ENCODE data around the gene FUCA1. TPM values are rescaled to one million over a fixed set of nuclear protein-coding genes. Genes with fewer than 3 reads are reported as not detected.
A peak's percentile ranks its signal among the peaks of the same experiment; 100 is the strongest.
"Not testable (repeated sequence)": the region's sequence is repeated elsewhere in the genome, so short reads cannot be mapped to it uniquely, and the experiment has no call there.

Gene FUCA1
- total and polyA plus RNA-seq, 5 donors from 2014 or later = 5.3 to 22.6 (median 16.8) TPM

DNA sequence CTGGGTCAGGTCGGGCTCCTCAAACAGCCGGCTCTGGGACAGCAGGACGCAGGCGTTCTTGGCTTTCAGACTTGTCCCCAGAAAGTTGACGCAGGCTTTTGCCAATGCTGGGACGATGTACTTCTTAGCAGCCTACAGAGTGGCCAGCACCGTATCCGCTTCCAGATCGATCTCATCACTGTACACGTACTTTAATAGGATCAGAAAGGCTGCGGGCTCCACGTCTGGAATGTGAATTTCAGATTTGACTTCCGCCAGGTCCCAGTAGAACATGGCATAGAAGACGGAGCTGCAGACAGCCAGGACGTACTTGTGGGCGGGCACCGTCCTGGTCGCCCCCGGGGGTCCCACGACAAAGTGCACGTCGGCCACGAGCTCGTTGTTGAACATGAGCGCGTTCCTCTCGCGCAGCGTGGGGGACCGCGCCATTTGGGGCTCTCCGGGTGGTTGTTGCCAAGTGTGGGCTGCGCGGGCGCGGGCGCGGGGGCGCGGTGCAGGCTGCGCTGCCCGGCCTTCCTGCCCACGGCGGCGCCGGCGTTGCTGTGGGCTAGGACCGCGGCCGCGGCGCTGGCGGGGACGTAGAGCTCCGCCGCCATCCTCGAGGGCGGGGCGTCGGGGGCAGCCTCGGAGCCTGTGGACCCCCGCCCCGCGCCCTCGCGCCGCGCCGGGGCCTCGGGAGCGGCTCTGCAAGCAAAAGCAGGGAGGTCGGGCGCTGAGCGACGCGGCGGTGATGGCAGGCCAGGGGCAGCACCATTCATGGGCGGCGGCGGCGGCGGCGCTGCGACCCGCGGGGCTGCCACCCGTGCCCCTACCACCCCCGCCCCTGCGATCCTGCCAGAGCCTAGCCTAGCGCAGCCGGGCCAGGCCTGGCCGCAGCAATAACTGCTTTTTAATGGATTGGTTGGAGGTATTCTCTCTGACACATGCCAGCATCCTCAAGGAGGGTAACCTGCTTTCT lies 34.5 kb upstream of the FUCA1 start:
- Mint-ChIP-seq H3K36me3 (no peaks in the 10 kb centered on the region), H3K27ac (no peak overlapping the region), H3K27me3 (peaks cover 42% of the 10 kb centered on the region), H3K9me3 (peaks cover 0 to 2% (median 0%) of the 10 kb centered on the region in 7 donors), H3K4me1 (peaks cover 0 to 3% (median 1%) of the 10 kb centered on the region in 4 donors), H3K4me3 (peak overlapping the region in 1 of 4 donors; percentile 32)
- Histone ChIP-seq H3K4me3 (ENCODE audit: low read depth, low read length) (no peak overlapping the region), H3K4me1 (ENCODE audit: control insufficient read depth, insufficient read depth, low read length, poor library complexity, severe bottlenecking) (no peaks in the 10 kb centered on the region), H3K27me3 (ENCODE audit: control insufficient read depth, insufficient read depth, low read length) (peaks cover 3% of the 10 kb centered on the region), H3K9me3 (ENCODE audit: control insufficient read depth in 2 of 2, low read length in 2 of 2) (no peaks in the 10 kb centered on the region), H3K36me3 (ENCODE audit: control insufficient read depth, insufficient read depth, low read length) (no peaks in the 10 kb centered on the region), H3K27ac (ENCODE audit: insufficient read depth, low read length, poor library complexity, severe bottlenecking) (no peak overlapping the region)
- no peak for DNase-seq
- no peak for ATAC-seq (ENCODE audit: low read depth in 2 of 2)

DNA sequence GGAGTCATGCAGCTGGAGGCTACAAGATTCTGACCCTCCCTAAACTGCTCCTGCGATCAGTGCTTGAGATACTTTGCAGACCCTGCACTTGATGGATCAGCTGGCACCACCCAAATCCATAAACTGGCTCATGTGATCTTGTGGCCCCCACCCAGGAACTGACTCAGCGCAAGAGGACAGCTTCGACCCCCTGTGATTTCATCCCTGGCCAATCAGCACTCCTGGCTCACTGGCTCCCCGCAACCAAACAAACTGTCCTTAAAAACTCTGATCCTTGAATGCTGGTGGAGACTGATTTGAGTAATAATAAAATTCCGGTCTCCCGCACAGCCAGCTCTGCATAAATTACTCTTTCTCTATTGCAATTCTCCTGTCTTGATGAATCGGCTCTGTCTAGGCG lies 31.9 kb upstream of the FUCA1 start:
- not testable (repeated sequence) for H3K4me3 Mint-ChIP-seq; H3K9me3 Mint-ChIP-seq; H3K27ac Mint-ChIP-seq; DNase-seq; ATAC-seq (ENCODE audit: low read depth in 2 of 2); H3K27me3 ChIP-seq (ENCODE audit: control insufficient read depth, insufficient read depth, low read length); H3K27ac ChIP-seq (ENCODE audit: insufficient read depth, low read length, poor library complexity, severe bottlenecking); H3K9me3 ChIP-seq (ENCODE audit: control insufficient read depth in 2 of 2, low read length in 2 of 2); H3K4me3 ChIP-seq (ENCODE audit: low read depth, low read length); H3K36me3 Mint-ChIP-seq; H3K4me1 ChIP-seq (ENCODE audit: control insufficient read depth, insufficient read depth, low read length, poor library complexity, severe bottlenecking); H3K36me3 ChIP-seq (ENCODE audit: control insufficient read depth, insufficient read depth, low read length)
- Mint-ChIP-seq H3K27me3 (peaks cover 41% of the 10 kb centered on the region), H3K4me1 (peaks cover 0 to 12% (median 9%) of the 10 kb centered on the region in 4 donors)

DNA sequence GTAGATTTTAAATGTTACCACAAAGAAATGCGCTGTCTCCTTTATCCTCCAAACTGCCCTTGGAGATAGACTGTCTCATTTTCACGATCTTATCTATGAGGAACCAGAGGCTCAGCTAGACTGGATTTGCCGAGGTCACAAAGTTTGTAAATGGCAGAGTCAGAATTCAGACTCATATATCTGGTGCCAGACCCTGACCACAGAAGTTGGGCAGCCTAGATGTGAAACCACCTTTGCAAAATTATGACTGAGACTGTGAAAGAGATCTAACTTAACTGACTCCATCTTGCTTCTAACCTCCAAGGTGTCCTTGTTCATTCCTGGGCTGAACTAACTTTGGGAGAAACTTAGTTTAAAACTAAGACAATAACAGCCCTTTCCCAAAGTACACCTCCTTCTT lies 31.0 kb upstream of the FUCA1 start:
- Histone ChIP-seq H3K4me3 (ENCODE audit: low read depth, low read length) (no peak overlapping the region), H3K9me3 (ENCODE audit: control insufficient read depth in 2 of 2, low read length in 2 of 2) (no peaks in the 10 kb centered on the region), H3K27me3 (ENCODE audit: control insufficient read depth, insufficient read depth, low read length) (peaks cover 3% of the 10 kb centered on the region), H3K4me1 (ENCODE audit: control insufficient read depth, insufficient read depth, low read length, poor library complexity, severe bottlenecking) (no peaks in the 10 kb centered on the region), H3K27ac (ENCODE audit: insufficient read depth, low read length, poor library complexity, severe bottlenecking) (no peak overlapping the region), H3K36me3 (ENCODE audit: control insufficient read depth, insufficient read depth, low read length) (no peaks in the 10 kb centered on the region)
- Mint-ChIP-seq H3K36me3 (no peaks in the 10 kb centered on the region), H3K27me3 (peaks cover 33% of the 10 kb centered on the region), H3K9me3 (peaks cover 0 to 2% (median 0%) of the 10 kb centered on the region in 7 donors), H3K27ac (no peak overlapping the region), H3K4me1 (peaks cover 0 to 12% (median 9%) of the 10 kb centered on the region in 4 donors), H3K4me3 (no peak overlapping the region)
- DNase-seq = no peak
- ATAC-seq (ENCODE audit: low read depth in 2 of 2) = no peak

DNA sequence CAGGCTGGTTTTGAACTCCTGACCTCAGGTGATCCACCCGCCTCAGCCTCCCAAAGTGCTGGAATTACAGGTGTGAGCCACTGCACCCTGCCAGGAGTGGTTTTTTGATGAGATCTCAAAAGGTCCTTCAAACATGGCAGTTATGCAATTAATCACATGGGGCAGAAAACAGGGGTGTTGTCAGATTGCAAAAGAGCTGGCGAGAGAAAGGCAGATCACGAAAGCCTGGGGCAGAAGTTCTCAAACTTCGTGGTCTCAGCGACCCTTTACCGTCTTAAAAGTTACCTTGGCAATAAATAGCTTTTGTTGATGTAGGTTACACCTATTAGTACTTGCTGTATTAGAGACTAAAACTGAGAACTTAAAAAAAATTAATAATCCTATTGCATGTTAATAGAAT lies 29.0 kb upstream of the FUCA1 start:
- Mint-ChIP-seq H3K36me3 (no peaks in the 10 kb centered on the region), H3K27me3 (peaks cover 30% of the 10 kb centered on the region), H3K4me1 (peaks cover 0 to 12% (median 9%) of the 10 kb centered on the region in 4 donors), H3K9me3 (peaks cover 0 to 2% (median 0%) of the 10 kb centered on the region in 7 donors), H3K4me3 (no peak overlapping the region), H3K27ac (no peak overlapping the region)
- DNase-seq (no peak), ATAC-seq (ENCODE audit: low read depth in 2 of 2) (no peak)
- no peaks in the 10 kb centered on the region for H3K4me1 ChIP-seq (ENCODE audit: control insufficient read depth, insufficient read depth, low read length, poor library complexity, severe bottlenecking)
- H3K27ac ChIP-seq (ENCODE audit: insufficient read depth, low read length, poor library complexity, severe bottlenecking) = no peak overlapping the region
- H3K9me3 ChIP-seq (ENCODE audit: control insufficient read depth in 2 of 2, low read length in 2 of 2) = no peaks in the 10 kb centered on the region
- no peak overlapping the region for H3K4me3 ChIP-seq (ENCODE audit: low read depth, low read length)
- H3K36me3 ChIP-seq (ENCODE audit: control insufficient read depth, insufficient read depth, low read length) = no peaks in the 10 kb centered on the region
- H3K27me3 ChIP-seq (ENCODE audit: control insufficient read depth, insufficient read depth, low read length) = peaks cover 4% of the 10 kb centered on the region

DNA sequence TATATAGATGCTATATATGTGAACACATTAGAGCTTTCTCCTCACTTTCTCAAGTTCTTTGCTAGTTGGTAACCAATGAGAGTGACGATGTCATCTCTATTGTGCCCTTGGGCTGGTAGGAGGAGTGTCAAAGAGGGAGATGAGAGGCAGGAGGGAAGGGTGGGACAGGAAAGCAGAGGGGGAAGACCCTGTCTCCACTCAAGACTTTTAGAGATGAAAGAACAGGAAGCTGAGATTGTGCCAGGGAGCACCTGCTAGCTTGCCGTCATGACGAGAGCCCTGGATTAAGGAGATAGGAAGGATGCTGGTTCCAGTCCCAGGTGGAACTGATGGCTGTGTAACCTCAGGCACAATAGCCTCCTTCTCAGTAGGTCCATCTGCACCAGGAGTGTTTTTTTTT lies 28.4 kb upstream of the FUCA1 start:
- DNase-seq = peak in 1 of 3 donors; percentile 32
- no peaks in the 10 kb centered on the region for H3K4me1 ChIP-seq (ENCODE audit: control insufficient read depth, insufficient read depth, low read length, poor library complexity, severe bottlenecking)
- H3K4me3 ChIP-seq (ENCODE audit: low read depth, low read length) = no peak overlapping the region
- Mint-ChIP-seq H3K27me3 (peaks cover 31% of the 10 kb centered on the region), H3K9me3 (peaks cover 0 to 2% (median 0%) of the 10 kb centered on the region in 7 donors), H3K4me1 (peaks cover 0 to 12% (median 9%) of the 10 kb centered on the region in 4 donors), H3K36me3 (no peaks in the 10 kb centered on the region), H3K4me3 (peak overlapping the region in 1 of 4 donors; percentile 58), H3K27ac (peak overlapping the region in 1 of 3 donors; percentile 0)
- H3K27me3 ChIP-seq (ENCODE audit: control insufficient read depth, insufficient read depth, low read length) = peaks cover 4% of the 10 kb centered on the region
- ATAC-seq (ENCODE audit: low read depth in 2 of 2) = peak in 1 of 2 donors; percentile 28
- H3K36me3 ChIP-seq (ENCODE audit: control insufficient read depth, insufficient read depth, low read length) = no peaks in the 10 kb centered on the region
- H3K9me3 ChIP-seq (ENCODE audit: control insufficient read depth in 2 of 2, low read length in 2 of 2) = no peaks in the 10 kb centered on the region
- H3K27ac ChIP-seq (ENCODE audit: insufficient read depth, low read length, poor library complexity, severe bottlenecking) = no peak overlapping the region

DNA sequence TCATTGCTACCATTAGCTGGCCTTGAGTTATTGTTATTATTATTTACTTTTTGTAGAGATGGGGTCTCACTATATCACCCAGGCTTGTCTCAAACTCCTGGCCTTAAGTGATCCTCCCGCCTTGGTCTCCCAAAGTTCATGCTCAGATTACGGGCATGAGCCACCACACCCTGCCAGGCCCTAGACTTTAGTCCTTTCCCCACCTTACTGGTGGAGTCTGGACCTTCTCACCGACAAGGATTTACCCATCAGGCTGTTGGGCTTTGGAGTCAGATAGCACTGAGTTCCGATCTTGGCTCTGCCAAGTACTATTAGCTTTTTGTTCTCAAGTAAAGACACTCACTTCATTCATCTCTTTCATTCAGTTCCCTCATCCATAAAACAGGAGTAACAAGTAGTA lies 27.9 kb upstream of the FUCA1 start:
- Histone ChIP-seq H3K27ac (ENCODE audit: insufficient read depth, low read length, poor library complexity, severe bottlenecking) (no peak overlapping the region), H3K27me3 (ENCODE audit: control insufficient read depth, insufficient read depth, low read length) (peaks cover 4% of the 10 kb centered on the region), H3K36me3 (ENCODE audit: control insufficient read depth, insufficient read depth, low read length) (no peaks in the 10 kb centered on the region), H3K4me1 (ENCODE audit: control insufficient read depth, insufficient read depth, low read length, poor library complexity, severe bottlenecking) (no peaks in the 10 kb centered on the region), H3K9me3 (ENCODE audit: control insufficient read depth in 2 of 2, low read length in 2 of 2) (no peaks in the 10 kb centered on the region), H3K4me3 (ENCODE audit: low read depth, low read length) (no peak overlapping the region)
- H3K4me3 Mint-ChIP-seq = no peak overlapping the region
- ATAC-seq (ENCODE audit: low read depth in 2 of 2) (no peak), DNase-seq (no peak)
- H3K27me3 Mint-ChIP-seq = peaks cover 31% of the 10 kb centered on the region
- H3K27ac Mint-ChIP-seq = peak overlapping the region in 1 of 3 donors; percentile 0
- H3K9me3 Mint-ChIP-seq = peaks cover 0 to 2% (median 0%) of the 10 kb centered on the region in 7 donors
- H3K36me3 Mint-ChIP-seq = no peaks in the 10 kb centered on the region
- H3K4me1 Mint-ChIP-seq = peaks cover 0 to 12% (median 9%) of the 10 kb centered on the region in 4 donors

DNA sequence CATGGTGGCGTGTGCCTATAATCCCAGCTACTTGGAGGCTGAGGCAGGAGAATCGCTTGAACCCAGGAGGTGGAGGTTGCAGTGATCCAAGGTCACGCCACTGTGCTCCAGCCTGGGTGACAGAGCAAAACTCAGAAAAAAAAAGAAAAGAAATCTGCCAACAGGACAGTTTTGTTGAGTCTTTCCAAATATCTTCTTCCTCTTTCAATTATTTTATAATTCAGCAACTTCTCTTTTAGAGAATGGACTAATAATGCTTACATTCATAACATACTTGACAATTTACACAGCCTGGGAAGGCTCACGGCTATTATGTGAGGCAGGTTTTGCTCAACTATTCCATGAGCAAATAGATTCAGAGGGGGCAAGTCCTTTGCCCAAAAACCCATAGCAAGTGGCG lies 27.0 kb upstream of the FUCA1 start:
- ATAC-seq (ENCODE audit: low read depth in 2 of 2) (no peak), DNase-seq (no peak)
- no peak overlapping the region for H3K4me3 Mint-ChIP-seq
- Histone ChIP-seq H3K27ac (ENCODE audit: insufficient read depth, low read length, poor library complexity, severe bottlenecking) (no peak overlapping the region), H3K36me3 (ENCODE audit: control insufficient read depth, insufficient read depth, low read length) (no peaks in the 10 kb centered on the region), H3K27me3 (ENCODE audit: control insufficient read depth, insufficient read depth, low read length) (peaks cover 4% of the 10 kb centered on the region), H3K4me1 (ENCODE audit: control insufficient read depth, insufficient read depth, low read length, poor library complexity, severe bottlenecking) (no peaks in the 10 kb centered on the region), H3K4me3 (ENCODE audit: low read depth, low read length) (no peak overlapping the region), H3K9me3 (ENCODE audit: control insufficient read depth in 2 of 2, low read length in 2 of 2) (no peaks in the 10 kb centered on the region)
- peaks cover 0 to 10% (median 8%) of the 10 kb centered on the region in 4 donors for H3K4me1 Mint-ChIP-seq
- no peak overlapping the region for H3K27ac Mint-ChIP-seq
- peaks cover 0 to under 1% (median 0%) of the 10 kb centered on the region in 7 donors for H3K9me3 Mint-ChIP-seq
- no peaks in the 10 kb centered on the region for H3K36me3 Mint-ChIP-seq
- peaks cover 23% of the 10 kb centered on the region for H3K27me3 Mint-ChIP-seq
